Activated naive CD4-positive, alpha-beta T cell treated with anti-CD3 and anti-CD28 coated beads, Interleukin-2, amount 50 U/mL, for 72 hours (primary cell): ENCODE results near the gene PSMG4. TPM values are rescaled to one million over a fixed set of nuclear protein-coding genes. Genes with fewer than 3 reads are reported as not detected.

Source experiments
- ATAC-seq, 2 donors: fragments of 150-1000 bp; cut with Tn5 transposase; 2 replicates each; pipeline ENCODE4 v1.10.0; 2021; ENCODE audit warnings: mild to moderate bottlenecking in 2 of 2, moderate library complexity in 2 of 2
- DNase-seq, 2 donors: peaks; one replicate each; pipeline ENCODE4 v3.0.0; 2021 to 2022; ENCODE audit warnings: low spot score in 2 of 2
- H3K27ac Mint-ChIP-seq, 2 donors: one replicate each; pipeline ENCODE4 v1.8.0; 2022; ENCODE audit warnings: mild to moderate bottlenecking in 2 of 2, mixed read lengths in 2 of 2
- H3K36me3 Mint-ChIP-seq, 2 donors: one replicate each; pipeline ENCODE4 v1.8.0; 2022; ENCODE audit warnings: mixed read lengths in 2 of 2
- H3K9me3 Mint-ChIP-seq, 2 donors: one replicate each; pipeline ENCODE4 v1.8.0; 2022; ENCODE audit warnings: mixed read lengths in 2 of 2
- total RNA-seq, 2 donors: library from RNA; stranded (reverse); gene quantifications; one replicate each; pipeline ENCODE4 v1.2.3, GENCODE V29; 2022

PSMG4 gene
- total RNA-seq, 2 donors from 2014 or later = 14.6 to 37.7 TPM

- no peak overlapping the region for H3K27ac Mint-ChIP-seq
- H3K9me3 Mint-ChIP-seq = no peaks in the 10 kb centered on the region
- H3K36me3 Mint-ChIP-seq = peaks cover 0 to 10% of the 10 kb centered on the region in 2 donors
- DNase-seq = no peak
- peak; percentile 21 to 36 for ATAC-seq
Observed at GRCh38 chr6:3228046-3228671, 30.6 kb upstream of the PSMG4 start.

GRCh38 chr6:3228771-3229565, 29.8 kb upstream of the PSMG4 start:
- peaks cover 0 to 10% of the 10 kb centered on the region in 2 donors for H3K36me3 Mint-ChIP-seq
- peak; percentile 23 to 42 for ATAC-seq
- H3K9me3 Mint-ChIP-seq = no peaks in the 10 kb centered on the region
- no peak for DNase-seq
- no peak overlapping the region for H3K27ac Mint-ChIP-seq

- Mint-ChIP-seq H3K9me3 (no peaks in the 10 kb centered on the region), H3K27ac (no peak overlapping the region), H3K36me3 (peaks cover 0 to 10% of the 10 kb centered on the region in 2 donors)
- no peak for DNase-seq
- ATAC-seq = peak; percentile 42 to 55
Observed at GRCh38 chr6:3229566-3230178, 29.1 kb upstream of the PSMG4 start.

- DNase-seq (no peak), ATAC-seq (no peak)
- Mint-ChIP-seq H3K9me3 (no peaks in the 10 kb centered on the region), H3K27ac (no peak overlapping the region), H3K36me3 (peaks cover 0 to 10% of the 10 kb centered on the region in 2 donors)
Observed at GRCh38 chr6:3230256-3230882, 28.4 kb upstream of the PSMG4 start.

- peak overlapping the region in 1 of 2 donors; percentile 68 for H3K27ac Mint-ChIP-seq
- ATAC-seq = no peak
- H3K36me3 Mint-ChIP-seq = peaks cover 0 to 10% of the 10 kb centered on the region in 2 donors
- no peaks in the 10 kb centered on the region for H3K9me3 Mint-ChIP-seq
- no peak for DNase-seq
Observed at GRCh38 chr6:3230900-3231246, 27.9 kb upstream of the PSMG4 start.

GRCh38 chr6:3231247-3232016, 27.3 kb upstream of the PSMG4 start:
- DNase-seq = no peak
- Mint-ChIP-seq H3K9me3 (no peaks in the 10 kb centered on the region), H3K36me3 (peaks cover 0 to 10% of the 10 kb centered on the region in 2 donors), H3K27ac (no peak overlapping the region)
- no peak for ATAC-seq

- no peak for DNase-seq
- Mint-ChIP-seq H3K36me3 (peaks cover 0 to 10% of the 10 kb centered on the region in 2 donors), H3K27ac (no peak overlapping the region), H3K9me3 (no peaks in the 10 kb centered on the region)
- no peak for ATAC-seq
Observed at GRCh38 chr6:3232017-3232945, 26.5 kb upstream of the PSMG4 start.

GRCh38 chr6:3233321-3233720, 25.4 kb upstream of the PSMG4 start:
- ATAC-seq (no peak), DNase-seq (no peak)
- Mint-ChIP-seq H3K9me3 (no peaks in the 10 kb centered on the region), H3K36me3 (peaks cover 0 to 10% of the 10 kb centered on the region in 2 donors), H3K27ac (no peak overlapping the region)

- peaks cover 0 to 5% of the 10 kb centered on the region in 2 donors for H3K36me3 Mint-ChIP-seq
- H3K27ac Mint-ChIP-seq = no peak overlapping the region
- no peaks in the 10 kb centered on the region for H3K9me3 Mint-ChIP-seq
- DNase-seq (no peak), ATAC-seq (no peak)
Observed at GRCh38 chr6:3233904-3234303, 24.8 kb upstream of the PSMG4 start.

GRCh38 chr6:3235486-3235885, 23.3 kb upstream of the PSMG4 start:
- no peak for ATAC-seq
- Mint-ChIP-seq H3K36me3 (peaks cover 0 to 4% of the 10 kb centered on the region in 2 donors), H3K9me3 (no peaks in the 10 kb centered on the region), H3K27ac (no peak overlapping the region)
- DNase-seq = no peak

- no peaks in the 10 kb centered on the region for H3K9me3 Mint-ChIP-seq
- ATAC-seq = no peak
- DNase-seq = no peak
- H3K27ac Mint-ChIP-seq = no peak overlapping the region
- peaks cover 0 to 4% of the 10 kb centered on the region in 2 donors for H3K36me3 Mint-ChIP-seq
Observed at GRCh38 chr6:3236005-3236404, 22.7 kb upstream of the PSMG4 start.

- no peaks in the 10 kb centered on the region for H3K9me3 Mint-ChIP-seq
- no peak overlapping the region for H3K27ac Mint-ChIP-seq
- H3K36me3 Mint-ChIP-seq = no peaks in the 10 kb centered on the region
- no peak for ATAC-seq
- no peak for DNase-seq
Observed at GRCh38 chr6:3237761-3238662, 20.7 kb upstream of the PSMG4 start.

GRCh38 chr6:3239110-3239830, 19.5 kb upstream of the PSMG4 start:
- Mint-ChIP-seq H3K9me3 (no peaks in the 10 kb centered on the region), H3K27ac (no peak overlapping the region), H3K36me3 (no peaks in the 10 kb centered on the region)
- ATAC-seq = no peak
- no peak for DNase-seq

- H3K9me3 Mint-ChIP-seq = no peaks in the 10 kb centered on the region
- ATAC-seq = no peak
- no peaks in the 10 kb centered on the region for H3K36me3 Mint-ChIP-seq
- DNase-seq = no peak
- no peak overlapping the region for H3K27ac Mint-ChIP-seq
Observed at GRCh38 chr6:3240595-3240994, 18.2 kb upstream of the PSMG4 start.
